ENCODE measurements around the gene CECR2. TPM values are rescaled to one million over a fixed set of nuclear protein-coding genes. Genes with fewer than 3 reads are reported as not detected.

CECR2 gene
- total and polyA plus RNA-seq, 9 donors: 0.87 to 6.7 (median 1.4) TPM

GRCh38 chr22:17606496-17606895, 237.2 kb downstream of the CECR2 start:
- DNase-seq: no peak
- Histone ChIP-seq H3K36me3 (no peaks in the 10 kb centered on the region), H3K4me1 (ENCODE audit: insufficient read depth) (no peaks in the 10 kb centered on the region), H3K27me3 (no peaks in the 10 kb centered on the region), H3K27ac (no peak overlapping the region), H3K4me3 (no peak overlapping the region), H3K9me3 (no peaks in the 10 kb centered on the region)
- no peak for TF ChIP-seq CTCF (IDR thresholded peaks at IDR 0.05)
- no peak for TF ChIP-seq POLR2A (IDR thresholded peaks at IDR 0.05)
- TF ChIP-seq EP300 (IDR thresholded peaks at IDR 0.05): no peak
- intact Hi-C loops (cut with DNase I): no loop called here
- 63 to 65% (median 63%) methylated on average over 5 of the region's 5 CpGs for WGBS, 3 donors

Small RNA genes lying within 50 kb of the gene (small RNA-seq; reads per million reads assigned to genes)
- gene CECR9 (not detected), gene RN7SL843P (not detected)

Other genes starting within 250 kb of the CECR2 start
- 1 to 10 TPM in 1 of 7 donors, under 1 TPM in 6; 0.12 to 1.1 (median 0.53) TPM for gene TMEM121B, start 248.1 kb upstream of the CECR2 start, total RNA-seq
- gene TMEM121B, start 248.1 kb upstream of the CECR2 start, polyA plus RNA-seq: under 1 TPM; 0.17 to 0.67 TPM
- gene HDHD5, start 210.2 kb upstream of the CECR2 start, total RNA-seq: 10 to 100 TPM; 17.2 to 29.5 (median 24.5) TPM
- gene HDHD5, start 210.2 kb upstream of the CECR2 start, polyA plus RNA-seq: 10 to 100 TPM in 1 of 2 donors, 1 to 10 TPM in 1; 8.9 to 23.4 TPM
- 10 to 100 TPM in 4 of 7 donors, 1 to 10 TPM in 3; 2.0 to 15.7 (median 12.3) TPM for gene ADA2, start 150.0 kb upstream of the CECR2 start, total RNA-seq
- gene ADA2, start 150.0 kb upstream of the CECR2 start, polyA plus RNA-seq: 10 to 100 TPM; 13.4 to 41.6 TPM
- 1 to 10 TPM in 4 of 7 donors, under 1 TPM in 3; 0.41 to 2.8 (median 1.4) TPM for gene SLC25A18, start 194.0 kb downstream of the CECR2 start, total RNA-seq
- gene SLC25A18, start 194.0 kb downstream of the CECR2 start, polyA plus RNA-seq: 1 to 10 TPM in 1 of 2 donors, under 1 TPM in 1; 0.75 to 1.3 TPM